Vagina (tissue), 2 donors: ENCODE results near the gene CACNG1.

Experiments
- POLR2A ChIP-seq, 2 donors: fragments of 450-650 bp; IDR thresholded peaks; one replicate each; pipeline ENCODE4 v1.6.1; 2017; ENCODE audit warnings: antibody characterized with exemption in 2 of 2, mild to moderate bottlenecking in 2 of 2, moderate library complexity in 2 of 2
- POLR2AphosphoS5 ChIP-seq, 2 donors: sonication (generic); formaldehyde crosslinking; IDR thresholded peaks; one replicate each; pipeline ENCODE4 v1.9.0; 2017; ENCODE audit warnings: antibody characterized with exemption in 2 of 2, mild to moderate bottlenecking in 2 of 2, low read depth in 1 of 2; ENCODE audit not compliant: insufficient read depth in 1 of 2
- TF ChIP-seq, protein P1 (sequence below), 3 experiments: fragments of 450-650 bp in 2 of 3; fragments of 200-600 bp in 1 of 3; sonication (generic) in 1 of 3; IDR thresholded peaks; one replicate each; pipeline ENCODE4 v1.5.1; 2017 to 2019; ENCODE audit warnings: antibody characterized with exemption in 3 of 3, mild to moderate bottlenecking in 2 of 3, moderate library complexity in 2 of 3

DNA sequence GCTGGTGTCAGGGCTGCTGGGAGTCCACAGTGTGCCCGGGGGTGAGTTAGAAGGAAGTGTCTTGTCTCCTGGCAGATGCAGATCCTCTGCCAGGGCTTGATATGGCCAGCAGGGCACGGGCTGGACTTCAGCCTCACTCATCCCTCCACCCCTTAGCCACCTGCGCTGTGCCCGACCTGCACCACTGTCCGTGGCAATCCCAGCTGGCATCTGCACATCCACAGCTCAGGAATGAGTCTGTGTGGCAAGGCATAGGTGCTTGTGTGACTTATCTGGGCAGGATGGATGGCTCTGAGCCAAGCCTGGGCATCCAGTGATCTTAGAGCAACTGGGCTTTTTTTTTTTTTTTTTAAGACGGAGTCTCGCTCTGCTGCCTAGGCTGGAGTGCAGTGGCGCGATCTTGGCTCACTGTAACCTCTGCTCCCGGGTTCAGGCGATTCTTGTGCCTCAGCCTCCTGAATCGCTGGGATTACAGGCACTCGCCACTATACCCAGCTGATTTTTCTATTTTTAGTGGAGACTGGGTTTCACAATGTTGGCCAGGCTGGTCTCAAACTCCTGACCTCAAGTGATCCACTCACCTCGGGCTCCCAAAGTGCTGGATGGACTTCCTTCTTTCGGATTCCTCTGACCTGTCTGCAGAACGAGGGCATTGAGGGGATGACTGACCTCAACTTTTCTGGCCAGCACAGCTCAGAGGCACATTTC, 22.5 kb upstream of the CACNG1 start:
- TF ChIP-seq POLR2A (IDR thresholded peaks at IDR 0.05) (no peak), POLR2AphosphoS5 (IDR thresholded peaks at IDR 0.05; ENCODE audit: insufficient read depth in 1 of 2, low read depth in 1 of 2) (no peak)
- TF ChIP-seq, protein P1, sequence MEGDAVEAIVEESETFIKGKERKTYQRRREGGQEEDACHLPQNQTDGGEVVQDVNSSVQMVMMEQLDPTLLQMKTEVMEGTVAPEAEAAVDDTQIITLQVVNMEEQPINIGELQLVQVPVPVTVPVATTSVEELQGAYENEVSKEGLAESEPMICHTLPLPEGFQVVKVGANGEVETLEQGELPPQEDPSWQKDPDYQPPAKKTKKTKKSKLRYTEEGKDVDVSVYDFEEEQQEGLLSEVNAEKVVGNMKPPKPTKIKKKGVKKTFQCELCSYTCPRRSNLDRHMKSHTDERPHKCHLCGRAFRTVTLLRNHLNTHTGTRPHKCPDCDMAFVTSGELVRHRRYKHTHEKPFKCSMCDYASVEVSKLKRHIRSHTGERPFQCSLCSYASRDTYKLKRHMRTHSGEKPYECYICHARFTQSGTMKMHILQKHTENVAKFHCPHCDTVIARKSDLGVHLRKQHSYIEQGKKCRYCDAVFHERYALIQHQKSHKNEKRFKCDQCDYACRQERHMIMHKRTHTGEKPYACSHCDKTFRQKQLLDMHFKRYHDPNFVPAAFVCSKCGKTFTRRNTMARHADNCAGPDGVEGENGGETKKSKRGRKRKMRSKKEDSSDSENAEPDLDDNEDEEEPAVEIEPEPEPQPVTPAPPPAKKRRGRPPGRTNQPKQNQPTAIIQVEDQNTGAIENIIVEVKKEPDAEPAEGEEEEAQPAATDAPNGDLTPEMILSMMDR (IDR thresholded peaks at IDR 0.05) = no peak
